CD8-positive, alpha-beta memory T cell (primary cell): ENCODE measurements around the gene PRCC. TPM values are rescaled to one million over a fixed set of nuclear protein-coding genes. Genes with fewer than 3 reads are reported as not detected.

ENCODE experiments used
- CTCF ChIA-PET: fragments of 350-600 bp; sonication (Branson Sonifier 250); formaldehyde crosslinking; loops from one replicate; lab custom pipeline; 2021; ENCODE audit warnings: antibody characterized with exemption; lab: Charles Lee
- POLR2A ChIA-PET: fragments of 350-600 bp; sonication (Branson Sonifier 250); formaldehyde crosslinking; loops from one replicate; lab custom pipeline; 2021; ENCODE audit warnings: antibody characterized with exemption; lab: Charles Lee
- DNase-seq, 5 donors: peaks; one replicate each; pipeline versions ENCODE4 v3.0.0 to v3.0.0-alpha.2; 2020 to 2022; ENCODE audit warnings: mixed read lengths in 1 of 5
- H3K27ac ChIP-seq: one replicate; pipeline ENCODE4 v1.7.0; 2013; ENCODE audit warnings: low read depth, mild to moderate bottlenecking, low read length, moderate library complexity
- H3K27me3 ChIP-seq: 2 replicates; pipeline ENCODE4 v1.7.0; 2013; ENCODE audit warnings: low read length, mild to moderate bottlenecking; ENCODE audit not compliant: insufficient read depth, poor library complexity, severe bottlenecking
- H3K36me3 ChIP-seq: 2 replicates; pipeline ENCODE4 v1.7.0; 2013; ENCODE audit warnings: mild to moderate bottlenecking, low read length, moderate library complexity; ENCODE audit not compliant: insufficient read depth
- H3K4me1 ChIP-seq: 2 replicates; pipeline ENCODE4 v1.7.0; 2013; ENCODE audit warnings: mild to moderate bottlenecking, low read length, moderate library complexity; ENCODE audit not compliant: insufficient read depth
- H3K4me3 ChIP-seq: 2 replicates; pipeline ENCODE4 v1.7.0; 2013; ENCODE audit warnings: mild to moderate bottlenecking, low read length
- H3K9me3 ChIP-seq: 2 replicates; pipeline ENCODE4 v1.7.0; 2013; ENCODE audit warnings: mild to moderate bottlenecking, low read length
- H3K27ac Mint-ChIP-seq, 8 donors: one replicate each; pipeline ENCODE4 v1.8.0; 2020 to 2021; ENCODE audit warnings: mixed read lengths in 8 of 8, mild to moderate bottlenecking in 6 of 8, inconsistent platforms in 3 of 8, moderate library complexity in 3 of 8
- H3K27me3 Mint-ChIP-seq, 2 donors: one replicate each; pipeline ENCODE4 v1.8.0; 2020 to 2021; ENCODE audit warnings: mixed read lengths in 2 of 2, mild to moderate bottlenecking in 1 of 2, moderate library complexity in 1 of 2
- H3K36me3 Mint-ChIP-seq, 3 donors: one replicate each; pipeline ENCODE4 v1.8.0; 2020 to 2021; ENCODE audit warnings: mixed read lengths in 3 of 3, inconsistent platforms in 1 of 3, mild to moderate bottlenecking in 1 of 3
- H3K4me1 Mint-ChIP-seq, 3 donors: one replicate each; pipeline ENCODE4 v1.8.0; 2020 to 2021; ENCODE audit warnings: mixed read lengths in 3 of 3, inconsistent platforms in 1 of 3, mild to moderate bottlenecking in 1 of 3
- H3K4me3 Mint-ChIP-seq, 7 donors: one replicate each; pipeline ENCODE4 v1.8.0; 2020 to 2021; ENCODE audit warnings: mixed read lengths in 7 of 7, mild to moderate bottlenecking in 6 of 7, moderate library complexity in 4 of 7, inconsistent platforms in 2 of 7
- H3K9me3 Mint-ChIP-seq, 5 donors: one replicate each; pipeline ENCODE4 v1.8.0; 2020 to 2022; ENCODE audit warnings: mixed read lengths in 5 of 5, mild to moderate bottlenecking in 3 of 5, moderate library complexity in 2 of 5, inconsistent platforms in 1 of 5
- polyA plus RNA-seq: library from polyadenylated mRNA; unstranded; fragments of 300-500 nt; fragmentation: Illumina TruSeq; gene quantifications from one replicate; pipeline ENCODE4 v1.2.3, GENCODE V29; 2021
- total RNA-seq, 2 experiments: library from RNA; stranded (reverse); gene quantifications; one replicate each; pipeline ENCODE4 v1.2.3, GENCODE V29; 2021

PRCC gene
- total and polyA plus RNA-seq, 3 experiments from 2014 or later: 45.9 to 111 (median 106) TPM

- CTCF ChIA-PET: interaction anchor here (2.2 to 3.7 kb wide), 2 partner anchors 64 to 70 kb away, joined by 6 to 18 read pairs; partner anchors contain the start of gene NTRK1
- Histone ChIP-seq H3K4me1 (no peaks in the 10 kb centered on the region), H3K27me3 (no peaks in the 10 kb centered on the region), H3K4me3 (no peak overlapping the region), H3K36me3 (peaks cover 38% of the 10 kb centered on the region), H3K9me3 (no peaks in the 10 kb centered on the region), H3K27ac (no peak overlapping the region)
- Mint-ChIP-seq H3K4me3 (no peak overlapping the region), H3K36me3 (peaks cover 9 to 84% (median 31%) of the 10 kb centered on the region in 3 donors), H3K4me1 (peaks cover 7 to 10% (median 10%) of the 10 kb centered on the region in 3 donors), H3K27ac (peak overlapping the region in 3 of 8 donors; percentile 46 to 86 (median 67)), H3K27me3 (peaks cover 0 to 2% of the 10 kb centered on the region in 2 donors), H3K9me3 (no peaks in the 10 kb centered on the region)
- DNase-seq: no peak
- POLR2A ChIA-PET: interaction anchor here (0.7 kb wide), 1 partner anchor 12 kb away, joined by 3 read pairs; no protein-coding TSS in a partner anchor
Measured at GRCh38 chr1:156789621-156790318, 22.4 kb downstream of the PRCC start.

DNA sequence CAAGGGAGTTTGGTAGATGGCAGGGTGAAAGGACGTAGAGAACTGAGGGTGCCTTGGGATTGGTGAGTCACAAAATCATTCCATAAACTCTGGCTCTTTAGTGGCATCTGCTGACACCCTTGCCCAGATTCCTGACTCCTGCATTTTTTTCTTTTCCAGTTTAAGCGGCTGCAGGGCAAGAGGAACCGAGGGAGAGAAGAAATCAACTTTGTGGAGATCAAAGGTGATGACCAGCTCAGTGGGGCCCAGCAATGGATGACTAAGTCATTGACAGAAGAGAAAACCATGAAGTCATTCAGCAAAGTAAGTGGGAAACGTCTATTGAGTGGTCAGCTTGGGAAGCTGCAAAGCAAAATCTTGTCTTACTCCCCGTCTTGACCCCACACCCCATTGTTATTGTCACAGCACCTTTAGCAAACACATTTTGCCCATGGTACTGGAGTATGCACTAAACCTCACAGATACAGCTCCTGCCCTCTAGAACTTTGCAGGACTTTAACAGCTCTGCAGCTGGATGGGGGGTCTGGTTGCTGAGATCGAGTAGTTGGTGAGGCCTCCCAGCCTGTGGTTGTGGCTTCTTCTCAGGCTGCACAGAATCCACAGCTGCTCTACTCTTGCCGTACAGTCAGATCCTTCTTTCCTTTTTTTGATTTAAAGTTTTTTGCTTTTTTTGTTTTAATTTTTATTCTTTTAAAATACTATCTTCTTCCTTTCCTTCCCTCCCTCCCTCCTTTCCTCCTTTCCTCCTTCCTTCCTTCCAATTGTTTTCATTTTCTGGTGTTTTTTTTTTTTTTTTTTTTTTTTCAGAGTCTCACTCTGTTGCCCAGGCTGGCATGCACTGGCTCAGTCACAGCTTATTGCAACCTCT, 27.4 kb downstream of the PRCC start:
- Histone ChIP-seq H3K4me1 (no peaks in the 10 kb centered on the region), H3K4me3 (no peak overlapping the region), H3K36me3 (peaks cover 62% of the 10 kb centered on the region), H3K9me3 (no peaks in the 10 kb centered on the region), H3K27me3 (no peaks in the 10 kb centered on the region), H3K27ac (no peak overlapping the region)
- peaks cover 0 to 9% (median 4%) of the 10 kb centered on the region in 3 donors for H3K4me1 Mint-ChIP-seq
- H3K36me3 Mint-ChIP-seq: peaks cover 15 to 87% (median 22%) of the 10 kb centered on the region in 3 donors
- ChIA-PET CTCF (interaction anchor here (0.8 to 9.5 kb wide), 6 partner anchors 10 to 68 kb away, joined by 3 to 146 read pairs (median 4); partner anchors contain the start of genes INSRR and NTRK1), POLR2A (no interaction called here)
- H3K9me3 Mint-ChIP-seq: no peaks in the 10 kb centered on the region
- no peak for DNase-seq
- peaks cover 0 to 5% of the 10 kb centered on the region in 2 donors for H3K27me3 Mint-ChIP-seq
- H3K27ac Mint-ChIP-seq: peak overlapping the region in 2 of 8 donors; percentile 33 to 50
- H3K4me3 Mint-ChIP-seq: no peak overlapping the region

- ChIA-PET CTCF (interaction anchor here (1.5 to 9.5 kb wide), 5 partner anchors 10 to 69 kb away, joined by 3 to 146 read pairs (median 5); partner anchors contain the start of genes INSRR and NTRK1), POLR2A (interaction anchor here (1.5 kb wide), 1 partner anchor 65 kb away, joined by 3 read pairs; no protein-coding TSS in a partner anchor)
- H3K27me3 Mint-ChIP-seq: peaks cover 0 to 5% of the 10 kb centered on the region in 2 donors
- peaks cover 15 to 87% (median 23%) of the 10 kb centered on the region in 3 donors for H3K36me3 Mint-ChIP-seq
- peaks cover 66% of the 10 kb centered on the region for H3K36me3 ChIP-seq
- no peaks in the 10 kb centered on the region for H3K9me3 ChIP-seq
- no peaks in the 10 kb centered on the region for H3K4me1 ChIP-seq
- H3K4me3 ChIP-seq: no peak overlapping the region
- H3K4me1 Mint-ChIP-seq: peaks cover 0 to 10% (median 3%) of the 10 kb centered on the region in 3 donors
- peak overlapping the region in 6 of 8 donors; percentile 9 to 76 (median 51) for H3K27ac Mint-ChIP-seq
- no peak overlapping the region for H3K4me3 Mint-ChIP-seq
- no peak overlapping the region for H3K27ac ChIP-seq
- no peaks in the 10 kb centered on the region for H3K9me3 Mint-ChIP-seq
- no peak for DNase-seq
- H3K27me3 ChIP-seq: no peaks in the 10 kb centered on the region
Measured at GRCh38 chr1:156795374-156795733, 28.0 kb downstream of the PRCC start.

GRCh38 chr1:156795787-156796186, 28.5 kb downstream of the PRCC start:
- Histone ChIP-seq H3K4me1 (no peaks in the 10 kb centered on the region), H3K36me3 (peaks cover 66% of the 10 kb centered on the region), H3K4me3 (no peak overlapping the region), H3K9me3 (no peaks in the 10 kb centered on the region), H3K27ac (no peak overlapping the region), H3K27me3 (no peaks in the 10 kb centered on the region)
- H3K4me3 Mint-ChIP-seq: no peak overlapping the region
- ChIA-PET CTCF (interaction anchor here (1.5 to 9.5 kb wide), 5 partner anchors 11 to 70 kb away, joined by 3 to 146 read pairs (median 10); partner anchors contain the start of genes INSRR and NTRK1), POLR2A (interaction anchor here (1.5 kb wide), 1 partner anchor 64 kb away, joined by 3 read pairs; no protein-coding TSS in a partner anchor)
- H3K9me3 Mint-ChIP-seq: no peaks in the 10 kb centered on the region
- DNase-seq: no peak
- H3K36me3 Mint-ChIP-seq: peaks cover 15 to 89% (median 23%) of the 10 kb centered on the region in 3 donors
- peaks cover 2 to 13% (median 5%) of the 10 kb centered on the region in 3 donors for H3K4me1 Mint-ChIP-seq
- H3K27me3 Mint-ChIP-seq: peaks cover 0 to 5% of the 10 kb centered on the region in 2 donors
- peak overlapping the region in 4 of 8 donors; percentile 9 to 76 (median 36) for H3K27ac Mint-ChIP-seq

DNA sequence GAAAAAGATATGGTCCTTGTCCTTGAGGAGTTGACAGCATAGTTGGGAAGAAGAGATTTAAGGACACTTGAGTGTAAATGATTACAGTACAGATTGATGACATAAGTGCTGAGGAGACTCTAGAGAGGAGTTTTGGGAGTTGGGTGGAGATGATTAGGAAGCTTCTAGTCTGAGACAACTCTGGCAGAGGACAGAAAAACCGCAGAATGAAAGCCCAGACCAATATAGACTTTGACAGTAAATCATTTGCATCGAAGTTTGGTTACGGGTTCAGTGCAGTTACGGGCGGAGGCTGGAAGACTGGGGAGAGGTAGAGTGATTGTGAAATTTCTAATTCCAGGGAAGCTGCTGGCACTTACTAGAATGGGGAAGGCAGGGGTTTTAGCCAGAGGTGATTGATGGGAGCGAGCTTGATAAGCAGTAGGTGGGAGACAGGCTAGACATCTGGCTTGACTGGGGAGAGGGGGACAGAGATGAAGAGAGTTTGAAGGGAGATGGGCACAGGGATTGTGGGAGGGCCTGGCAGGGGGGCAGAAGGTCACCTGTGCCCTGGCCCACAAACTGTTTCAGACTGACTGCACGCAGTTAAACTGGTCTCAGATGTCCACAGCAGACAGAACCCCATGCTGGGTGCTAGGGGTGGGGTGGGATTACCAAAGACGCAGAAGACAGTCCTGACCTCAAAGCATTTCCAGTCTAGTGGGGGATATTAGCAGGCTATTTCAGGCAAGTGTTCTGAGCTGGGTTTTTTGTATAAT, 29.2 kb downstream of the PRCC start:
- POLR2A ChIA-PET: interaction anchor here (1.5 kb wide), 1 partner anchor 64 kb away, joined by 3 read pairs; no protein-coding TSS in a partner anchor
- H3K27ac ChIP-seq: no peak overlapping the region
- peaks cover 9 to 21% (median 12%) of the 10 kb centered on the region in 3 donors for H3K4me1 Mint-ChIP-seq
- CTCF ChIA-PET: interaction anchor here (1.2 to 9.5 kb wide), 7 partner anchors 17 to 107 kb away, joined by 3 to 146 read pairs (median 10); partner anchors contain the start of genes INSRR and NTRK1
- peaks cover 14 to 89% (median 25%) of the 10 kb centered on the region in 3 donors for H3K36me3 Mint-ChIP-seq
- H3K4me3 Mint-ChIP-seq: no peak overlapping the region
- H3K4me3 ChIP-seq: no peak overlapping the region
- no peaks in the 10 kb centered on the region for H3K9me3 Mint-ChIP-seq
- no peaks in the 10 kb centered on the region for H3K4me1 ChIP-seq
- H3K9me3 ChIP-seq: no peaks in the 10 kb centered on the region
- no peaks in the 10 kb centered on the region for H3K27me3 ChIP-seq
- H3K36me3 ChIP-seq: peaks cover 64% of the 10 kb centered on the region
- H3K27me3 Mint-ChIP-seq: peaks cover 0 to 5% of the 10 kb centered on the region in 2 donors
- H3K27ac Mint-ChIP-seq: peak overlapping the region in 5 of 8 donors; percentile 9 to 70 (median 30)
- DNase-seq: no peak

GRCh38 chr1:156797212-156797871, 30.0 kb downstream of the PRCC start:
- H3K4me3 ChIP-seq: no peak overlapping the region
- H3K4me1 ChIP-seq: no peaks in the 10 kb centered on the region
- POLR2A ChIA-PET: interaction anchor here (1.9 kb wide), 1 partner anchor 63 kb away, joined by 16 read pairs; the partner anchor contains the start of genes INSRR and NTRK1
- DNase-seq: peak; percentile 35 to 70 (median 56)
- peaks cover 11 to 86% (median 23%) of the 10 kb centered on the region in 3 donors for H3K36me3 Mint-ChIP-seq
- CTCF ChIA-PET: interaction anchor here (0.5 to 9.5 kb wide), 12 partner anchors 9 to 108 kb away, joined by 3 to 146 read pairs (median 6); partner anchors contain the start of genes INSRR and NTRK1
- peaks cover 17 to 28% (median 18%) of the 10 kb centered on the region in 3 donors for H3K4me1 Mint-ChIP-seq
- no peaks in the 10 kb centered on the region for H3K27me3 ChIP-seq
- no peaks in the 10 kb centered on the region for H3K9me3 Mint-ChIP-seq
- H3K27ac ChIP-seq: no peak overlapping the region
- peaks cover 59% of the 10 kb centered on the region for H3K36me3 ChIP-seq
- no peaks in the 10 kb centered on the region for H3K9me3 ChIP-seq
- peaks cover 0 to 5% of the 10 kb centered on the region in 2 donors for H3K27me3 Mint-ChIP-seq
- peak overlapping the region in 5 of 8 donors; percentile 21 to 72 (median 52) for H3K27ac Mint-ChIP-seq
- H3K4me3 Mint-ChIP-seq: no peak overlapping the region
